GM19438 (cell line): ENCODE data around the gene CDKAL1.
"Not testable (repeated sequence)": the region's sequence is repeated elsewhere in the genome, so short reads cannot be mapped to it uniquely, and the experiment has no call there.

ENCODE experiments used
- ATAC-seq: cut with Tn5 transposase; IDR thresholded peaks from one replicate; pipeline ENCODE4 v1.9.1; 2021; ENCODE audit warnings: low read depth; ENCODE audit not compliant: unreplicated experiment

The CDKAL1 gene

DNA sequence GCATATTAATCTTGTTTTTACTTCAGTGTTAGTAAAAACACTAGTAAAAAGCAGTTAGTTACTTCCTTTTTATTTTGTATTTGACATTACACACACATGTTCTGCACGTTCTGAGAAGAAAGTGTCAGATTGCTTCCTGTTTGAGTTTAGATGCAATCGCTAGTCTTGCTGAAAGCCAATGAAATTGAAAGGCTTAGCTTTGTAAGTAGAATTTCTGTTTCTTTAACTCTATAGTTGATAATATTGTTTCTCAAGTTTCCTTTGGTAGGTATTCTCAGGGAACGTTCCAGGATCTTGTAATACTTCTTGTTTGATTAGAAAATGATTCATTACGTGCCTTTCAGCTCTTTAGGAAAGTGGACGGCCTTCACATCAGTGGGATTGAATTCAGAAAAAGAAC, 55.0 kb downstream of the CDKAL1 start:
- no peak for ATAC-seq

DNA sequence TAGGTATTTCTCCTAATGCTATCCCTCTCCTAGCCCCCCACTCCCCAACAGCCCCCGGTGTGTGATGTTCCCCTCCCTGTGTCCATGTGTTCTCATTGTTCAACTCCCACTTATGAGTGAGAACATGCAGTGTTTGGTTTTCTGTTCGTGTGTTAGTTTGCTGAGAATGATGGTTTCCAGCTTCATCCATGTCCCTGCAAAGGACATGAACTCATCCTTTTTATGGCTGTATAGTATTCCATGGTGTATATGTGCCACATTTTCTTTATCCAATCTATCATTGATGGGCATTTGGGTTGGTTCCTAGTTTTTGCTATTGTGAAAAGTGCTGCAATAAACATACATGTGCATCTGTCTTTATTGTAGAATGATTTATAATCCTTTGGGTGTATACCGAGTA, 56.2 kb downstream of the CDKAL1 start:
- not testable (repeated sequence) for ATAC-seq

DNA sequence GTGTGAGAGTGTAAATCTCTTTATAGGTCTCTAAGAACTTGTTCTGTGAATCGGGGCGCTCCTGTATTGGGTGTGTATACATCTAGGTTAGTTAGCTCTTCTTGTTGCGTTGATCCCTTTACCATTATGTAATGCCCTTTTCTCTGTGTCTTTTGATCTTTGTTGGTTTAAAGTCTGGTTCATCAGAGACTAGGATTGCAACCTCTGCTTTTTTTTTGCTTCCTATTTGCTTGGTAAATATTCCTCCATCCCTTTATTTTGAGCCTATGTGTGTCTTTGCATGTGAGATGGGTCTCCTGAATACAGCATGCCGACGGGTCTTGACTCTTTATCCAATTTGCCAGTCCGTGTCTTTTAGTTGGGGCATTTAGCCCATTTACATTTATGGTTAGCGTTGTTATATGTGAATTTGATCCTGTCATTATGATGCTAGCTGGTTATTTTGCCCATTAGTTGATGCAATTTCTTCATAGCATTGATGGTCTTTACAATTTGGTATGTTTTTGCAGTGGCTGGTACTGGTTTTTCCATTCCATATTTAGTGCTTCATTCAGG, 60.1 kb downstream of the CDKAL1 start:
- not testable (repeated sequence) for ATAC-seq

DNA sequence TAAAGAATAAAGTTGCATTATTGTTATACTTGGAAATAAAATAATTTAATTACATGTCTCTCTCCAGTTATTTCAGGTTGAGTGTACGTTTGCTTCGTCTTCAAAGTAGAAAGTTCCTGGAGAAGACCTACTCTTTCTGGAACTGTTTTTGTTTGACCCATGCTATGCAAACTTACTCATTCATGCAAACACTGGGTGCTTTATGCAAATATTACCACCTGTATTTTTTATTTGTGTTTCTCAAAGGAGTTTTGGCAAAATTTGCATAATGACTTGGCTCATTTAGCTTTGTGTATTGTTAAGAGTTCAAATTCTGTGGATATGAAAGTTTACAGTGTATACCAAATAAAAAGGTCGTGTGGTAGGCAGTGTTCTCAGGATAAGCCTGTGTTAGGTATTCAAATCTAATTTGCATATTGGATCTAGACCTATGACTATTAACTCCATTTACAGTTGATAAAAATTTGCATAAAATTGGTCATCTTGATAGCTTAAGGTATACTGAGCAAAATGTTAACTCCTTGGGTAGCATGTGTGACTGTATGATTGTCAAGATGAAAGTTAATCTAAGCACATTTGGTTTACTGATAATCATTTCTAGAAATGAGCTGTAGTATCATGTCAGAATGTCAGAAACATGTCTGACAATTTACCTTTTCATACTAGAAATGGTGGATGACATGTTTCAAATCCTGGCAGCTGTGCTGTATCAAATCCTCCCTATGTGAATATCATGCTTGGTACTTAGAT, 65.2 kb downstream of the CDKAL1 start:
- no peak for ATAC-seq

DNA sequence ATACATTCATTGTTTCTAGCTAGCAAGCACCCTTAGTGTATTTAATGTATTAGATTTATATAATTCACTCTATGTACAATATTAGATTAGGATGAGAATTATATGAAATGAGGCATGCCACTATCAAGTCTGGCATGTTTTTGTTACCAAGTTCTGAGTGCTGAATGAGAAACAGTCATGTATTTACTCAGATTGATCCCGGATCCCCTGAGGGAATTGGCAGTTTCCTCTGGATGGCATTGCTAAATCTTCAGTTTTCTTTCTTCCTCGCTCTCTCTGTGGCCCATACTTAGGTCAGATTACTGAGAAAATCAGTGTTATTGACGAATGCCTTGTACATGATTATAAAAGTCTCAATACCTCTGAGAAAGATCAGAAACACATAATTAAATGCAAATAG, 66.6 kb downstream of the CDKAL1 start:
- no peak for ATAC-seq

DNA sequence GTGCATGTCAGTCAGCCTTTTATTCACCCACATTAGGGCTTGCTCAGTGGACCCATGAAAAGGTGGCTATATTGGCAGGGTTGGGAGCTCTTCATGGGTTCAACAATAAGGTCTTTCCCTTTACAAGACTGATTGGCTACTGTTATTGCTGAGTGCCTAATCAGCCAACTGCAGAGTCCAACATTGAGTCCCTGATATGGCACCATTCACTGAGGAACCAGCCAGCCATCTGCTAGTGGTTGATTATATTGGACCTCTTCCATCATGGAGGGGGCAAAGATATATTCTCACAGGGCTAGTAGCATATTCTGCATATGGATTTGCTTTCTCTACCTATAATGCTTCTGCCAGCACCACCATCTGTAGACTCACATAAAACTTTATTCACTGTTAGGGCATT, 69.9 kb downstream of the CDKAL1 start:
- ATAC-seq = no peak

DNA sequence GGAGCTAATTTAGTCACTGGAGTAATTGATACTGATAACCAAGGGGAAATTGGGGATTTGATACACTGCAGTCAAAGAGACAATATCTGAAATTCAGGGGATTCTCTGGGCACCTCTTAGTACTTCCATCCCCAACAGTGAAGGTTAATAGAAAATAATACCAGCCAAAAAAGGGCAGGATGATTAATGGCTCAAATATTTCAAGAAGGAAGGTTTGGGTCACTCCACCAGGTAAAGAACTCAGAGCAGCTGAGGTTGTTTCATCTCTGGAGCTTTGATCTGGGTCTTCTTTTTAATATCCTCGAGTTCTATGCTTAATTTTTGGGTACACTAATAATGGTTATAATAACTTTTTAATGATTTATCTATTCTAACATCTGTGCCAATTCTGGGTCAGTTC, 70.8 kb downstream of the CDKAL1 start:
- no peak for ATAC-seq

DNA sequence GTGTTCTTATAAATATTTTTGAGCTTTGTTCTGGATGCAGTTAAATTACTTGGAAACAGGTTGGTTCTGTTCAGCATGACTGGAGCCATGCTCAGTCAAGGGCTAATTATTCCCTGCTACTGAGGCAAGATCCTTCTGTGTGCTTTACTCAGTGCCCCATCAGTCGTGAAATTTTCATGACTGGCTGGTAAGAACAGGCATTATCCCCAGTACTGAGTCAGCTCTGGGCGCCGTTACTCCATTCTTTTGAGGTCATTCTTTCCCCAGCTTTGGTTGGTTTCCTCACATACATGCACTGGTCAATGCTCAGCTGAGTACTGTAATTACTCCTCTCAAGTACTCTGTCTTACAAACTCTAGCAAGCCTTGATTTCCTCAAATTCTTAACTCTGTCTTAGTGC, 71.3 kb downstream of the CDKAL1 start:
- no peak for ATAC-seq

DNA sequence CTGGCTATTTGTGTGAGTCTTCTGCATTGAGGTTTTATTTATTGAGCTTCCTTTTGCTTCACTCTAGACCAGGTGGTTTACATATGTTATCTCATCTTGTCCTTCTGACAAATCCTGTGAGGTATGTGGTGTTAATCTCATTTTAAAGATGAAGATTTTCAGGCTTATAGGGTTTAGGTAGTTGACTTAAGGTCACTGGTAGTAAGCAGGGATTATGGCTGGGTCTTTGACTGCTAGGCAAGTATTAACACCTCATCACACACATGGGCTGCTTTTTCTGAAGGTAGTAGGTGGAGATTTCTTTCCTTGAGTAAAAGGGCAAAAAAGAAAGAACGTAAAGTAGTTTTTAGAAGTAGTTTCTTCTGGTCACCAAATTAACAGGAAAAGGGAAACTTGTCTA, 72.6 kb downstream of the CDKAL1 start:
- ATAC-seq = no peak

DNA sequence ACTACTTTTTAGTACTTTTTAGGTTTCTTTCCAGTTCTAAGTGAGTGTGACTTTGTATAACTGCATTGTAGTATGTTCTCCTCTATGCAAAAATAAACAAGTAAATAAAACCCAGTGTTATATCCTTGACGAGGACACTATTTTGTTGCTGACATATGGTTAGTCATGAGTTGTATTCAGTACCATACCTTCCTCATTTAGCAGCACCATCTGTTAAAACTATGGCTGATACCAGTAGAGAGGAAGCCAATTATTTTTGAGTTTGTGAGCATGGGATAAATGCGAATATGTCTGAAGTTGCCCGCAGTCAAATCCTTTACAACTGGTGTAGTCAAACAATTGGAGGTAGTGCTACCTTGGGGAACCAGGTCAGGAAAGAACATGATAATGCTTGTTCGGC, 74.1 kb downstream of the CDKAL1 start:
- no peak for ATAC-seq

DNA sequence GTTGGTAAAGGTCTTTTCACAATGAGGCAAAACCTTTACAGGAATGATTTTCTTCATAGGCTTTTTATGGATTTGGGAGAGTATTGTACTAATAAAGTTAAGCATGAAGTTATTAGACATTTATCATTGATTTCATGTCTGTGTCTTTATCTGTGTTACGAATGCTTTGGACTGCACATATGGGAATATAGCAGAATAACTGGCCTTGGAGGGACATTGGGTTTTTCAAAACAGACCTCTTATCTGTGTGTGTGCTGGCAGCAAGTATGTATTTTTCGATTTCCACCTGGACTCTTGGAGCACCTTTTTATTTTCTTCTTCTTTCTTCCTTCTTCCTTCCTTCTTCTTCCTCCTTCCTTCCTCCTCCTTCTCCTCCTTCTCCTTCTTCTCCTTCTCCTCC, 74.6 kb downstream of the CDKAL1 start:
- no peak for ATAC-seq

DNA sequence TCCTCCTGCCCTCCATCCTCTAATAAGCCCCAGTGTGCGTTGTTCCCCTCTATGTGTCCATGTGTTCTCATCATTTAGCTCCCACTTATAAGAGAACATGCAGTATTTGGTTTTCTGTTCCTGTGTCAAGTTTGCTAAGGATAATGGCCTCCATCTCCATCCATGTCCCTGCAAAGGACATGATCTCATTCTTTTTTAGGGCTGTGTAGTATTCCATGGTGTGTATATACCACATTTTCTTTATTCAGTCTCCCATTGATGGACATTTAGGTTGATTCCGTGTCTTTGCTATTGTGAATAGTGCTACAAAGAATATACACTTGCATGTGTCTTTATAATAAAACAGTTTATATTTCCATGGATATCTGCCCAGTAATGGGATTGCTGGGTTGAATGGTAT, 75.7 kb downstream of the CDKAL1 start:
- not testable (repeated sequence) for ATAC-seq

DNA sequence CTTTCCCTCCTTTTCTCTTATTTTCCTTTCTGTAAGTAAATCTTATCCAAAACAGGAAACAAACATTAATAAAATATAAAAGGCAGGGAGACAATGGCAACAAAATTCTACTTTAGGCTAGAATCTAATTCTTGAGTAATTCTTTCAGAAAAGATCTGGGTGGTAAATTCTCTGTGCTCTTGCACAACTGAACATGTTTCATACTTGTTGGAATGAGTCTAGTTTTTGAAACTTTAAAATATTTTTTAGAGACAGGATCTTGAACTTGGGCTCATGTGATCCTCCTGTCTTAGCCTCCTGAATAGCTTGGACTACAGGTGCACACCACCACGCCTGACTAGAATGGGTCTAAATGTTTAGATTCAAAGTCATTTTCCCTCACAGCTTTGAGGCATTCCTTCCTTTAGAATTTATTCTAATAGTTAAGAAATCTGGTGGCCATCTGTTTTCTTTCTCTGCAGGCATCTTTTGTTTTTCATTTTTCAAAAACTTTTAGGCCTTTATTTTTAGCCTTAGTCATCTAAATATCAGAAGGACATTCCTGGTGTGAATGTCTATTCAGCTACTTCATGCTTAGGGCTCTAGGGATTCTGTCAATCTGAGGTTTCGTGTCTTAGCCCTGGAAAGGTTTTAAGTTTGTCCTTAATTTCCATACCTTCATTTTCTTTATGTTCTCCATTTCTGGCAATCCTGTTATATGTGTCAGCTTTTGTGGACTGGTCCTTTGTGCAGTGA, 76.5 kb downstream of the CDKAL1 start:
- no peak for ATAC-seq

DNA sequence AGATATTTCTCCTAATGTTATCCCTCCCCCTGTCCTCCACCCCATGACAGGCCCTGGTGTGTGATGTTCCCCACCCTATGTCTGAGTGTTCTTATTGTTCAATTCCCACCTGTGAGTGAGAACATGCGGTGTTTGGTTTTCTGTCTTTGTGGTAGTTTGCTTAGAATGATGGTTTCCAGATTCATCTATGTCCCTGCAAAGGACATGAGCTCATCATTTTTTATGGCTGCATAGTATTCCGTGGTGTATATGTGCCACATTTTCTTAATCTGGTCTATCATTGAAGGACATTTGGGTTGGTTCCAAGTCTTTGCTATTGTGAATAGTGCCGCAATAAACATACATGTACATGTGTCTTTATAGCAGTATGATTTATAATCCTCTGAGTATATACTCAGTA, 83.3 kb downstream of the CDKAL1 start:
- not testable (repeated sequence) for ATAC-seq

DNA sequence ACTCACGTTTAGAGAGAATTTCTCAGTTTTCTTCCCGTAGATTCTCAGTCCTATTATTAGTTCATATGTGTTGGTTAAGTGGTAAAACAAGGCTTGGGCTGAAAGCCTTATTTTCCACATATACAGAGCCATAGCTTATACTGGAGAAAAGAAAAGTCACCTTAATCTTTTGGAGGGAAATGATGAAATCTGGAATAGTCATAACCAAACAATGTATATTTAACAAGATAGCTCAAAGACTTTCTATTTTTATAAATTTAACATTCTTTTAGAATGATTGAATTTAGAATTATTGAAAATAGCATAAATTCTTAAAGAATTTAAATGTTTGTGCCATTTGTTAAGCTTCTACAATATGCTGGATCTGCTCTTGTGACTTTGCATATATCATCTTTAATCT, 85.8 kb downstream of the CDKAL1 start:
- ATAC-seq = no peak

DNA sequence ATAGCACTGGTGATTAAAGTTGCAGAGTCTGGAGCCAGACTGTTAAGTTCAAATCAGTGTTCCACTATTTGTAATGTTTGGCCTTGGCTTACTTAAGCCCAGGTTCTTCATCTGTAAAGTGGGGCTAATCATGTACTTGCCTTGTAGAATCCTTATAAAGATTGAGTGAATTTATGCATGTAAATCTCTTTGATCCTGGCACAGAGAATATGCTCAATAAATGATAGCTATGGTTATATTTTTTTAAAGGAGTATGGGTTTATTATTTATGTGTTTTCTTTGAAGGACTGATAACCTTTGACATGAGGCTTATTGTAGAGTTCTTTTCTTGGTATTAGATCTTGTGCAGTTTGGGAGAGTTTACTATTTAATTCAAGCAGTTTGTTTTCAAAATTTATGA, 89.5 kb downstream of the CDKAL1 start:
- ATAC-seq = no peak

DNA sequence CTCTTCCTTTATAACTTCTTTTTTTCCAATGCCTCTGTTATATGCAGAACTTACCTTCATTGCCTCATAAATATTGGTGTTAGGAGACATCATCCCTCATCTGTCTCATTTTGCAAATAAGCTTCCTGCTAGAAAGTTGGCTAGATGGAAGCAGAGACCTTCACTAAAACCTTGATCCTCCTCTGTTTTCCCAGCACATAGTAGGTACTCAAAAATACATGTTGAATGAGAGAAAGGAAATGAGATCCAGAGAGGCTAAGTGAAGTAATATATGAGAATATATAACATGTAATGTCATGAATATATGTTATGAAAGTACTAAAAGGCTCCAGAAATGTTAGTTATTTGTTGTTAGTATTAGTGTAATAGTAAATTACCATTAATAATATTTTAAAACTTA, 91.9 kb downstream of the CDKAL1 start:
- ATAC-seq = no peak

DNA sequence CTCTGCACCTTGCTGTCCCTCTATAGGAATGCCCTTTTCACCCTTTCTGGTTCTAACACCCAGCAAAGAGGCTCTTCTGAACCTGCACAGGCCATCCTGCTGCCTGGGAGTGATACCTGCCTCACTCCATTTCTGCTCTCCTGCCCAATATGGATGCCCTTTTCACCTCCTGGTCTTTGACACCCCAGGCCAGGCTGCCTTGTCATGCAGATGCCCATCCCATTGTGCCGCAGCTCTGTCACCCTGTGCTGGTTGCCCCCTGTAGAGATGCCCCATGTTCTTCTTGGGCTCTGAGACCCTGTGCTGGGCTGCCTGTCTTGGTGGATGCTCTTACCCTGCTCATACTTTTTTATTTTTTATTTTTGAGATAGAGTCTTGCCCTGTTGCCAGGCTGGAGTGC, 95.3 kb downstream of the CDKAL1 start:
- ATAC-seq = no peak

DNA sequence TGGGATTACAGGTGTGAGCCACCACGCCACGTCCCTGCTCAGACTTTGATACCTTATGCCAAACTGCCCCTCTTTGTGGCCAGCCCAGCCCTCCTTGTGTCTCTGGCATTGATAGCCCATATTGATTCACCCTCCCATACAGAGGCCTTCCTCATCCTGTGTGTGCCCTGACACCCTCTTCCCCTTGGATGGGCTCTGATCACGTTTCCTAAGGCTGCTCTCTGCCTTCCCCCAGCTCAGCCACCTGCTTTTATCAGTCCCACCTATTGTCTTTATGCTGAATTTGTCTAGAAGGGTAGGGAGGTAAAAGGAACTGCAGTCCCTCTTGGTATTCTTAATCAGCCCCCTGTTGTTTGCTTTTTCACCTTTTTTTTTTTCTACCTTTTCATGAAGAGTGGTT, 95.9 kb downstream of the CDKAL1 start:
- no peak for ATAC-seq

DNA sequence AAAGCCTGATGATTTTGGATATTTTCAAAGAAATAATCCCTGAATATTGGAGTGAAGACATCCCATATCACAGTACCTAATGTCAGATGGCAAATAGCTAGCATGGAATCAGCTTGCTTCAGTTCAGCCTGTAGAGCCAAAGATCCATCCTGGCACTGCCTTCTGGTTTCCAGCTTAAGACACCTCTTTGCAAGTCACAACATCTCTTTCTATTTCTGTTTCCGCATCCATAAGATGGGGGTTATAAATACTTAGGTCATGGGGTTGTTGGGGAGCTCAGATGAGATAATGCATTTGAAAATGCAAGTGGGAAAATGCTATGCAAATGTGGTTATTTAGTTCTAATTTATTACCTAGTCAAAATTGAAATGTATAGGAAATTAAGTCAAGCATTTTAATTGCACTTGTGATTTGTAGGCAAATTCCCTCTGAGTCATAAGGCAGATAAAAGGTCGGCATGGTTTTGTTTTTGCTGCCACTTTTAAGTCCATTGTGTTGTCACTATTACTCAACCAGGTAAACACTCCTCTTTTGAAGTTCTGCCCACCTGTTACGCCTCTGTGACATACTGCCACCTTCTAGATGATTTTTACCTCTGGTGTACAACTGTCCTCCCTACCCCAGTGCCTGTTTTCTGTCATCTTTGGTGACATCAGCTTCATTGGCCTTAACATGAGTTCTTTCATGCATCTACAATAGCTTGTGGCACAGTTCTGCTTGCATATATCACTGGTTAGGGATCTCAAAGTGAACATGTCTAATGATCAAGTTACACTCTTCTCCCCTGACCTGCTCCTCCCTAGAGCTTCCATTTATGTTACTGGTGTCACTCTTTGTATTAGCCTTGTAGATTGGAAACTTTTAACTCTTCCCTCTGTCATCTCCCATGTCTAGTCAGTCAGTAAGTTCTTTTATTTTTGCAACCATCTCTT, 96.6 kb downstream of the CDKAL1 start:
- peak; percentile 45 for ATAC-seq

DNA sequence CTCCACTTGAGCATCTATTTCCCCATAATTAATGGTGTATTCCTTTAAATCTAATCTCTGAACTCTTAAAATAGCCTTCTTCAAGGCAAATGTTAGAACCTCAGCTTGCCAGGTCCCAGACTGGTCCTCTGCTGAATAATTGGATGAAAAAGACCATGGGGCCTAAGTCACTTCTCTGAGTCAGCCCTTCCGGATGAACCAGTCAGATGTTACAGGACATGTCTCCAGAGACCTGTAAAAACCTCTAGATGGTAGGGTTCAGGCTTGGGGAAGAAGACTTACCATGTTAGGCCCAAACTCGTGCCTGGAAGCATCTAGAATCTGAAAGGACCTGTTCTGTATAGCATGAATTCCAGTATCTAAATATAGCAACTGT, 97.3 kb downstream of the CDKAL1 start:
- no peak for ATAC-seq
